ENCODE results near the gene MAP2K2. TPM values are rescaled to one million over a fixed set of nuclear protein-coding genes. Genes with fewer than 3 reads are reported as not detected.

MAP2K2 gene
- total RNA-seq, 1 donor: 233 TPM

DNA sequence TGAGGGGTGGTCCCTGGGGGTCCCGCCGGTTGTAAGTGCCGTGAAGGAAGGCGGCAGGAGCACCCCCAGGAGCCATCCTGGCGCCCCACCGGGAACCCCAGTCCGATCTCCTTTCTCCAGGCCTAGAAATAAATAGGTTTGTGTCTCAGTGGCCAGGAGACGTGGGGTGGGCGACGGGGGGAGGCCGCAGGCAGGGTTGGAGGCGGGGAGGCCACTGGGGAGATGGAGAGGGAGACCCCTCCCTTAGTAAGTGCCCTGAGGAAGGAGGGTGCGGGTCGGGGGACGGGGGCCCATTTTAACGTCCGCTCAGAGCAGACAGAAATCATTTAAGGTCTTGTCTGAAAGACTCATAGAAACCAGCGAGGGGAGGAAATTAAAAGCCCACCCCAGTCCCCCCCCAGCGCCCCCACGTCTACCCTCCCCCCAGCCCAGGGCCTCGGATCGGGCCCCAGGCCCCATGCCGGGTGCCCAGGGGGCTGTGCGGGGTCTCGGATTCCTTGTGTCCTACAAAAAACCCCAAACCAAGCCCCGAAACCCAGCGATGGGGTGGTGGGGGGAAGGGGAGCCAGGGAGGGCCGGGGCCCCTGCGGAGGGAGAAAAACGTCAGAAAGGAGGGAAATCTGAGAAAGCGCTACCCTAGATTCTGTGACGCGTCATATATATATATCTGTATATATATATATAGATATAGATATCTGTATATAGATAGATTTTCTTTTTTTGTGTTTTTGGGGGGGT, 76.8 kb downstream of the MAP2K2 start:
- H3K79me2 ChIP-seq (ENCODE audit: insufficient read depth, low read length): peaks cover 91% of the 10 kb centered on the region
- H3K4me3 ChIP-seq (ENCODE audit: insufficient read depth, low read length): no peak overlapping the region
- TF ChIP-seq CTCF (IDR thresholded peaks at IDR 0.05; ENCODE audit: extremely low read depth, low read depth, low read length): no peak
- H2AFZ ChIP-seq (ENCODE audit: low read length): no peak overlapping the region
- peaks cover 8% of the 10 kb centered on the region for H3K4me1 ChIP-seq (ENCODE audit: insufficient read depth, low read length)
- H3K27me3 ChIP-seq (ENCODE audit: insufficient read depth, low read length): no peaks in the 10 kb centered on the region
- no peak overlapping the region for H3K27ac ChIP-seq (ENCODE audit: low read depth, low read length)
- H4K20me1 ChIP-seq (ENCODE audit: insufficient read depth, low read length): peaks cover 46% of the 10 kb centered on the region
- peaks cover 26% of the 10 kb centered on the region for H3K36me3 ChIP-seq (ENCODE audit: insufficient read depth, low read length)
- no peak overlapping the region for H3K4me2 ChIP-seq (ENCODE audit: insufficient read depth, low read length)
- no peaks in the 10 kb centered on the region for H3K9me3 ChIP-seq (ENCODE audit: low read depth, low read length)
- no peak for DNase-seq (ENCODE audit: insufficient read length, low spot score, missing footprints)

GRCh38 chr19:4046362-4046691, 77.6 kb downstream of the MAP2K2 start:
- peaks cover 29% of the 10 kb centered on the region for H3K36me3 ChIP-seq (ENCODE audit: insufficient read depth, low read length)
- TF ChIP-seq CTCF (IDR thresholded peaks at IDR 0.05; ENCODE audit: extremely low read depth, low read depth, low read length): no peak
- H3K4me3 ChIP-seq (ENCODE audit: insufficient read depth, low read length): no peak overlapping the region
- H2AFZ ChIP-seq (ENCODE audit: low read length): no peak overlapping the region
- no peak for DNase-seq (ENCODE audit: insufficient read length, low spot score, missing footprints)
- H3K27me3 ChIP-seq (ENCODE audit: insufficient read depth, low read length): no peaks in the 10 kb centered on the region
- no peak overlapping the region for H3K27ac ChIP-seq (ENCODE audit: low read depth, low read length)
- H3K79me2 ChIP-seq (ENCODE audit: insufficient read depth, low read length): peaks cover 91% of the 10 kb centered on the region
- H4K20me1 ChIP-seq (ENCODE audit: insufficient read depth, low read length): peaks cover 40% of the 10 kb centered on the region
- H3K9me3 ChIP-seq (ENCODE audit: low read depth, low read length): no peaks in the 10 kb centered on the region
- H3K4me2 ChIP-seq (ENCODE audit: insufficient read depth, low read length): no peak overlapping the region
- peaks cover 2% of the 10 kb centered on the region for H3K4me1 ChIP-seq (ENCODE audit: insufficient read depth, low read length)

GRCh38 chr19:4045597-4046361, 78.1 kb downstream of the MAP2K2 start:
- TF ChIP-seq CTCF (IDR thresholded peaks at IDR 0.05; ENCODE audit: extremely low read depth, low read depth, low read length): no peak
- no peak overlapping the region for H3K27ac ChIP-seq (ENCODE audit: low read depth, low read length)
- H2AFZ ChIP-seq (ENCODE audit: low read length): no peak overlapping the region
- peaks cover 32% of the 10 kb centered on the region for H3K36me3 ChIP-seq (ENCODE audit: insufficient read depth, low read length)
- H3K79me2 ChIP-seq (ENCODE audit: insufficient read depth, low read length): peaks cover 90% of the 10 kb centered on the region
- DNase-seq (ENCODE audit: insufficient read length, low spot score, missing footprints): no peak
- peaks cover 36% of the 10 kb centered on the region for H4K20me1 ChIP-seq (ENCODE audit: insufficient read depth, low read length)
- H3K9me3 ChIP-seq (ENCODE audit: low read depth, low read length): no peaks in the 10 kb centered on the region
- no peaks in the 10 kb centered on the region for H3K27me3 ChIP-seq (ENCODE audit: insufficient read depth, low read length)
- H3K4me3 ChIP-seq (ENCODE audit: insufficient read depth, low read length): no peak overlapping the region
- no peaks in the 10 kb centered on the region for H3K4me1 ChIP-seq (ENCODE audit: insufficient read depth, low read length)
- H3K4me2 ChIP-seq (ENCODE audit: insufficient read depth, low read length): no peak overlapping the region

- Histone ChIP-seq H3K27ac (ENCODE audit: low read depth, low read length) (no peak overlapping the region), H3K4me1 (ENCODE audit: insufficient read depth, low read length) (no peaks in the 10 kb centered on the region), H2AFZ (ENCODE audit: low read length) (no peak overlapping the region), H3K79me2 (ENCODE audit: insufficient read depth, low read length) (peaks cover 88% of the 10 kb centered on the region), H3K9me3 (ENCODE audit: low read depth, low read length) (no peaks in the 10 kb centered on the region), H3K4me3 (ENCODE audit: insufficient read depth, low read length) (no peak overlapping the region), H3K4me2 (ENCODE audit: insufficient read depth, low read length) (no peak overlapping the region), H3K36me3 (ENCODE audit: insufficient read depth, low read length) (peaks cover 28% of the 10 kb centered on the region), H3K27me3 (ENCODE audit: insufficient read depth, low read length) (no peaks in the 10 kb centered on the region), H4K20me1 (ENCODE audit: insufficient read depth, low read length) (peaks cover 35% of the 10 kb centered on the region)
- DNase-seq (ENCODE audit: insufficient read length, low spot score, missing footprints): no peak
- TF ChIP-seq CTCF (IDR thresholded peaks at IDR 0.05; ENCODE audit: extremely low read depth, low read depth, low read length): no peak
Observed at GRCh38 chr19:4044990-4045465, 78.9 kb downstream of the MAP2K2 start.

Measured in osteoblast (primary cell).